ENCODE results near the gene KRTAP10-8.

DNA sequence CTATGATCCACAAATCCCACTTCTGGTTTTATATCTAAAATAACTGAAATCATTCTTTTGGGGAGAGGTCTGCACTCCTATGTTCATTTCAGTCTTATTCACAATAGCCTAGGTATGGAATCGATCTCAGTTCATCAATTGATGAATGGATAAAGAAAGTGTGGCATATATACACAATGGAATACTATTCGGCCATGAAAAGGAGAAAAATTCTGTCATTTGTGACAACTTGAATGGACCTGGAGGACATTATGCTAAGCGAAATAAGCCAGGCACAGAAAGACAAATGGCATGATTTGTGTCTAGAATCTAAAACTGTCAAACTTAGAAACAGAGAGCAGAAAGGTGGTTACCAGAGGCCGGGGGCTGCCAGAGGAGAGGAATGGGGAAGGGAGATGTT is 5.4 kb upstream of the KRTAP10-8 start:
- TF ChIP-seq, protein P1, sequence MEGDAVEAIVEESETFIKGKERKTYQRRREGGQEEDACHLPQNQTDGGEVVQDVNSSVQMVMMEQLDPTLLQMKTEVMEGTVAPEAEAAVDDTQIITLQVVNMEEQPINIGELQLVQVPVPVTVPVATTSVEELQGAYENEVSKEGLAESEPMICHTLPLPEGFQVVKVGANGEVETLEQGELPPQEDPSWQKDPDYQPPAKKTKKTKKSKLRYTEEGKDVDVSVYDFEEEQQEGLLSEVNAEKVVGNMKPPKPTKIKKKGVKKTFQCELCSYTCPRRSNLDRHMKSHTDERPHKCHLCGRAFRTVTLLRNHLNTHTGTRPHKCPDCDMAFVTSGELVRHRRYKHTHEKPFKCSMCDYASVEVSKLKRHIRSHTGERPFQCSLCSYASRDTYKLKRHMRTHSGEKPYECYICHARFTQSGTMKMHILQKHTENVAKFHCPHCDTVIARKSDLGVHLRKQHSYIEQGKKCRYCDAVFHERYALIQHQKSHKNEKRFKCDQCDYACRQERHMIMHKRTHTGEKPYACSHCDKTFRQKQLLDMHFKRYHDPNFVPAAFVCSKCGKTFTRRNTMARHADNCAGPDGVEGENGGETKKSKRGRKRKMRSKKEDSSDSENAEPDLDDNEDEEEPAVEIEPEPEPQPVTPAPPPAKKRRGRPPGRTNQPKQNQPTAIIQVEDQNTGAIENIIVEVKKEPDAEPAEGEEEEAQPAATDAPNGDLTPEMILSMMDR (IDR thresholded peaks at IDR 0.05; ENCODE audit: low read length): no peak
- no peak for TF ChIP-seq EZH2 (optimal IDR thresholded peaks at IDR 0.05; ENCODE audit: low read depth, low read length)
- TF ChIP-seq EZH2phosphoT487 (IDR thresholded peaks at IDR 0.05; ENCODE audit: low read length): no peak

Measured in MM.1S (cell line).